ENCODE measurements around the gene SPTBN1.

SPTBN1 gene

DNA sequence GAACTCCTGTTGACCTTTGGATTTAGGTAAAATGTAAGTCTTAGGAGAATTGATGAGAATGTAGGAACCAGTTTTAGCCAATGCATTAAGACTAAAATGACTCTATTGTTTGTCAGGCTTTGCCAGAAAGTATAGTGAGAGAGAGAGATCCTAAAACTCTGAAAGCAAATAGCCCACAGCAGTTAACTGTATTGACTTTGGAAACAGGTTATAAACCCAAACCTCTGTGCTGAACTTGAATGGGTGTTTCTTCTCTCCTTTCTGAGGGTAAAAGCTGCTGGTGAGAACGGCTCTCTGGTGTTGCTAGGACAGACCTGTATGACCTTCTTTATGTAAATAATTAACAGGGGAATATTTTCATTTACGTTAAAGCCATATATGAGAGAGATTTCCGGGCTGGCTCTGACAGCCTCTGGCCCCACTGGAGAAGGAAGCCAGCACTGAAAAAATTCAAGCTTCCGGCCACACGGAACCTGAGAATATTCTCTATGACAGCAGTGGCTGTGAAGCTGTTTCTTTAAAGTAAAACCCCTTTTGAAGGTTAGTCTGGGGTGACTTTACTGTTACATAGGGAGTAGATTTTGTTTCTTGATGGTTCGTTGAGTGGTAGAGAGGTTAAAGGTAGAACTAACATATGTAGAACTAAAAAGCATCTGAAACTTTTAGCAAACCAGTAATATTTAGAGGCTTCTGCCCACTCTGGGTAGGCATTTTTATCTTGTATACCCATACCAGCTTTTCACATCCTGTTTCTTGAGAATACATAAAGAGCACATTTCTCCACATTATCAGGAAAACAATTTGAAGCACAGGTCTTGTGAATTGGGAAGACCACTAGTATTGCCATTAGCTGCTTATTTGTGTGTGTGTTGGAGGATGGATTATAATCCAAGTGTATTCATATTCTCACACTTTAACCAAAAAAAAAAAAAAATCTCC is 123.8 kb downstream of the SPTBN1 start:
- H3K4me3 ChIP-seq (ENCODE audit: low read length in 2 of 2), result no peak overlapping the region
- no peak overlapping the region for H2BK12ac ChIP-seq (ENCODE audit: low read length)
- H3K4ac ChIP-seq (ENCODE audit: low read length), result no peak overlapping the region
- DNase-seq (ENCODE audit: low spot score), result no peak
- H2BK5ac ChIP-seq (ENCODE audit: low read length), result no peak overlapping the region
- peaks cover 9 to 19% of the 10 kb centered on the region in 2 donors for H3K4me1 ChIP-seq (ENCODE audit: control insufficient read depth in 2 of 2, insufficient read depth in 1 of 2, low read depth in 1 of 2, low read length in 2 of 2)
- no peak overlapping the region for H2BK120ac ChIP-seq (ENCODE audit: low read depth, low read length)
- no peak overlapping the region for H4K91ac ChIP-seq (ENCODE audit: low read depth, low read length, poor library complexity)
- H3K27ac ChIP-seq (replicated peaks; ENCODE audit: low read length), result no peak overlapping the region
- no peak overlapping the region for H3K9ac ChIP-seq (ENCODE audit: low read depth, low read length, poor library complexity)
- no peak overlapping the region for H2BK15ac ChIP-seq (ENCODE audit: low read length)
- WGBS, 2 donors (ENCODE audit: extremely low coverage in 2 of 2, insufficient read length in 2 of 2, insufficient replicate concordance in 1 of 2), result no CpG with 5 or more reads among the region's 6 CpGs
- no peaks in the 10 kb centered on the region for H3K27me3 ChIP-seq (ENCODE audit: control insufficient read depth in 3 of 3, insufficient read depth in 3 of 3, low read depth in 1 of 3, low read length in 3 of 3)
- no peak overlapping the region for H2AK5ac ChIP-seq (ENCODE audit: low read depth, low read length)
- H3K36me3 ChIP-seq (replicated peaks in 1 of 2; ENCODE audit: control insufficient read depth in 2 of 2, insufficient read depth in 2 of 2, low read length in 2 of 2), result no peaks in the 10 kb centered on the region
- H4K8ac ChIP-seq (ENCODE audit: low read depth, low read length), result no peak overlapping the region
- no peak overlapping the region for H3K23ac ChIP-seq (ENCODE audit: low read depth, low read length, poor library complexity)
- H2AFZ ChIP-seq (ENCODE audit: low read length), result no peak overlapping the region
- no peak overlapping the region for H3K14ac ChIP-seq (ENCODE audit: low read length)
- no peaks in the 10 kb centered on the region for H3K79me1 ChIP-seq (ENCODE audit: low read depth, low read length)
- no peak overlapping the region for H3K18ac ChIP-seq (ENCODE audit: low read length)
- no peaks in the 10 kb centered on the region for H3K9me3 ChIP-seq (replicated peaks in 1 of 2; ENCODE audit: control insufficient read depth in 2 of 2, insufficient read depth in 1 of 2, low read depth in 1 of 2, low read length in 2 of 2)
- no peak overlapping the region for H3K4me2 ChIP-seq (ENCODE audit: insufficient read depth, low read length, poor library complexity, severe bottlenecking)

DNA sequence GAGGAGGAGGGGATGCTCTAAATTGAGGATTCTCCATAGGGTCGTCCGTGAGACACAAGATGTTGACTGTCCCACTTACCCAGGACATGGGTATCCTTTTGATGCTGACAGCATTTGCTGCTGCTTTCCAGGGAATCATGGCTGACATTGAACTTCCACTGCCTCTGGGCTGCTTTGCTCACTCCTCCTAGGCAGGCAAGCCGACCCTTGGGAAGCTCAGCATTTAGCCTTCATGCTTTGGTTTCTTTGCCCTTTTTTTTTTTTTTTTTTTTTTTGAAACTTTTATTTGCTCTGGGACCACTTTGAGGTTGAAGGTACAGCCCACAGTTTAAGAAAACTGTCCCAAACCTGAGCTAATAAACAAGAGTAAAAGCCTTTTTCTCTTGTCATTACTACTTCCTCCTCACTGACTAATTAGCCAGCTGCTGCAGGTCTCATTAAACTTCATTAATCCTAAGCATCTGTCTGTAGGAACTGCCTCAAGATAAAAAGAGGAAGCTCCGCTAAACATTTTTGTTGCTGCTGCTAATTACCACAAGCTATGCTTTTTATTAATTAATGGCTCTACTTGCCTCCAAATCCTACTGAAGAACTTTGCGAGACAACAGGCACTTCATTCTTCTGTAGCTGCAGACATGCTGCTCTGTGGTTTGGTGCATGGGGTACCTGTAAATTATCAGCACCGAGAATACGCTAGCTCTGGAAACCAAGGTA is 125.4 kb downstream of the SPTBN1 start:
- no peaks in the 10 kb centered on the region for H3K36me3 ChIP-seq (replicated peaks in 1 of 2; ENCODE audit: control insufficient read depth in 2 of 2, insufficient read depth in 2 of 2, low read length in 2 of 2)
- no peak overlapping the region for H3K18ac ChIP-seq (ENCODE audit: low read length)
- H3K4me2 ChIP-seq (ENCODE audit: insufficient read depth, low read length, poor library complexity, severe bottlenecking), result no peak overlapping the region
- H3K9me3 ChIP-seq (replicated peaks in 1 of 2; ENCODE audit: control insufficient read depth in 2 of 2, insufficient read depth in 1 of 2, low read depth in 1 of 2, low read length in 2 of 2), result no peaks in the 10 kb centered on the region
- no peak overlapping the region for H3K14ac ChIP-seq (ENCODE audit: low read length)
- no peak overlapping the region for H2BK12ac ChIP-seq (ENCODE audit: low read length)
- no peak for DNase-seq (ENCODE audit: low spot score)
- no peak overlapping the region for H3K23ac ChIP-seq (ENCODE audit: low read depth, low read length, poor library complexity)
- no peak overlapping the region for H2BK15ac ChIP-seq (ENCODE audit: low read length)
- no peak overlapping the region for H2BK5ac ChIP-seq (ENCODE audit: low read length)
- H2BK120ac ChIP-seq (ENCODE audit: low read depth, low read length), result no peak overlapping the region
- H3K4me3 ChIP-seq (ENCODE audit: low read length in 2 of 2), result no peak overlapping the region
- H3K9ac ChIP-seq (ENCODE audit: low read depth, low read length, poor library complexity), result no peak overlapping the region
- peaks cover 8 to 19% of the 10 kb centered on the region in 2 donors for H3K4me1 ChIP-seq (ENCODE audit: control insufficient read depth in 2 of 2, insufficient read depth in 1 of 2, low read depth in 1 of 2, low read length in 2 of 2)
- H2AK5ac ChIP-seq (ENCODE audit: low read depth, low read length), result no peak overlapping the region
- no peak overlapping the region for H3K4ac ChIP-seq (ENCODE audit: low read length)
- H3K79me1 ChIP-seq (ENCODE audit: low read depth, low read length), result no peaks in the 10 kb centered on the region
- WGBS, 2 donors (ENCODE audit: extremely low coverage in 2 of 2, insufficient read length in 2 of 2, insufficient replicate concordance in 1 of 2), result no CpG with 5 or more reads among the region's 7 CpGs
- H3K27me3 ChIP-seq (ENCODE audit: control insufficient read depth in 3 of 3, insufficient read depth in 3 of 3, low read depth in 1 of 3, low read length in 3 of 3), result no peaks in the 10 kb centered on the region
- no peak overlapping the region for H3K27ac ChIP-seq (replicated peaks; ENCODE audit: low read length)
- no peak overlapping the region for H4K8ac ChIP-seq (ENCODE audit: low read depth, low read length)
- no peak overlapping the region for H2AFZ ChIP-seq (ENCODE audit: low read length)
- H4K91ac ChIP-seq (ENCODE audit: low read depth, low read length, poor library complexity), result no peak overlapping the region

DNA sequence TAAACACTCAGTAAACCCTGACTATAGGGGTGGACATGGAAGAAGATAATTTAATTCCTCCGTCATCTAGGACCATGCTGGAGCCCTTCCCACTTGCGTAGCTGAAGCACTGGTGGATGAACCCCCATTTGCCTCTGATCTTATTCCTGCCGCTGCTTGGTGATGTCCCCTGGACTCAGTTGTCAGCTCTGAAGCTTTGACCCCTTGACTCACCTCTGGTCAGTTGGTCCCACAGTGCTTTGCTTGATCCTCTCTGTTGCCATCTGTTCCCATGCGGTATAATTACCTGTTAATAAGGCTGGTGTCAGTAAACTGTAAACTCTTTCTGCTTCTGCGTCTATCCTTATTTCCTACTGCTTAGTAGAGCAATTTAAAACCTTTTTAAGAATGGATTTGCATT is 126.9 kb downstream of the SPTBN1 start:
- Histone ChIP-seq H3K27me3 (ENCODE audit: control insufficient read depth in 3 of 3, insufficient read depth in 3 of 3, low read depth in 1 of 3, low read length in 3 of 3) (no peaks in the 10 kb centered on the region), H2AK5ac (ENCODE audit: low read depth, low read length) (no peak overlapping the region), H3K27ac (replicated peaks; ENCODE audit: low read length) (no peak overlapping the region), H3K18ac (ENCODE audit: low read length) (no peak overlapping the region), H3K4me1 (ENCODE audit: control insufficient read depth in 2 of 2, insufficient read depth in 1 of 2, low read depth in 1 of 2, low read length in 2 of 2) (peaks cover 8 to 14% of the 10 kb centered on the region in 2 donors), H3K14ac (ENCODE audit: low read length) (no peak overlapping the region), H3K4me3 (ENCODE audit: low read length in 2 of 2) (no peak overlapping the region), H2BK12ac (ENCODE audit: low read length) (no peak overlapping the region), H3K79me1 (ENCODE audit: low read depth, low read length) (no peaks in the 10 kb centered on the region), H3K23ac (ENCODE audit: low read depth, low read length, poor library complexity) (no peak overlapping the region), H2BK5ac (ENCODE audit: low read length) (no peak overlapping the region), H2BK120ac (ENCODE audit: low read depth, low read length) (no peak overlapping the region), H2BK15ac (ENCODE audit: low read length) (no peak overlapping the region), H3K9me3 (replicated peaks in 1 of 2; ENCODE audit: control insufficient read depth in 2 of 2, insufficient read depth in 1 of 2, low read depth in 1 of 2, low read length in 2 of 2) (no peaks in the 10 kb centered on the region), H4K8ac (ENCODE audit: low read depth, low read length) (no peak overlapping the region), H3K9ac (ENCODE audit: low read depth, low read length, poor library complexity) (no peak overlapping the region), H3K4me2 (ENCODE audit: insufficient read depth, low read length, poor library complexity, severe bottlenecking) (no peak overlapping the region), H2AFZ (ENCODE audit: low read length) (no peak overlapping the region), H4K91ac (ENCODE audit: low read depth, low read length, poor library complexity) (no peak overlapping the region), H3K36me3 (replicated peaks in 1 of 2; ENCODE audit: control insufficient read depth in 2 of 2, insufficient read depth in 2 of 2, low read length in 2 of 2) (no peaks in the 10 kb centered on the region), H3K4ac (ENCODE audit: low read length) (no peak overlapping the region)
- WGBS, 2 donors (ENCODE audit: extremely low coverage in 2 of 2, insufficient read length in 2 of 2, insufficient replicate concordance in 1 of 2), result no CpG with 5 or more reads among the region's 5 CpGs
- no peak for DNase-seq (ENCODE audit: low spot score)

DNA sequence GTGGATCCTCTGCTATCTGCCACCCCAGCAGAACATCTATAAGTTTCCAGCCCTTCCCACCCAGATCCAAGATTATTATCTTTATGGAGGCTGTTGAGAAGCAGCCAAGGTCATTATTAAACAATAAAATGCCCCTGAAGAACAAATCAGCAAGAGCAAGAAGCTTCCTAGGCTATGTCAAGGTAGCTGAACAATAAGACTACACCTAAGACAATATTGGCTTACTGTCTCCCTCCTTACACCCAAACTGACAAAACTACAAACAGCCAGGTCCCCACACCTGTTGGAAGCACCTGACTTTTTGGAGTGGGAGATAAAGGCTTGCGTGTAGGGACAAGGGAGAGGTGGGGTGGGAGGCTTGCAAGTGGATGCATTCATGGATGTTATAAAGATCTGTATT is 128.5 kb downstream of the SPTBN1 start:
- no peak overlapping the region for H2AFZ ChIP-seq (ENCODE audit: low read length)
- H3K36me3 ChIP-seq (replicated peaks in 1 of 2; ENCODE audit: control insufficient read depth in 2 of 2, insufficient read depth in 2 of 2, low read length in 2 of 2), result no peaks in the 10 kb centered on the region
- H3K4me1 ChIP-seq (ENCODE audit: control insufficient read depth in 2 of 2, insufficient read depth in 1 of 2, low read depth in 1 of 2, low read length in 2 of 2), result peaks cover 6 to 8% of the 10 kb centered on the region in 2 donors
- H3K18ac ChIP-seq (ENCODE audit: low read length), result no peak overlapping the region
- H2AK5ac ChIP-seq (ENCODE audit: low read depth, low read length), result no peak overlapping the region
- H3K27me3 ChIP-seq (ENCODE audit: control insufficient read depth in 3 of 3, insufficient read depth in 3 of 3, low read depth in 1 of 3, low read length in 3 of 3), result peaks cover 0 to 2% (median 0%) of the 10 kb centered on the region in 3 experiments
- DNase-seq (ENCODE audit: low spot score), result no peak
- H3K4me2 ChIP-seq (ENCODE audit: insufficient read depth, low read length, poor library complexity, severe bottlenecking), result no peak overlapping the region
- WGBS, 2 donors (ENCODE audit: extremely low coverage in 2 of 2, insufficient read length in 2 of 2, insufficient replicate concordance in 1 of 2), result no CpG with 5 or more reads among the region's 1 CpG
- H3K9me3 ChIP-seq (replicated peaks in 1 of 2; ENCODE audit: control insufficient read depth in 2 of 2, insufficient read depth in 1 of 2, low read depth in 1 of 2, low read length in 2 of 2), result no peaks in the 10 kb centered on the region
- no peak overlapping the region for H3K4me3 ChIP-seq (ENCODE audit: low read length in 2 of 2)
- H3K23ac ChIP-seq (ENCODE audit: low read depth, low read length, poor library complexity), result no peak overlapping the region
- no peak overlapping the region for H2BK120ac ChIP-seq (ENCODE audit: low read depth, low read length)
- H2BK12ac ChIP-seq (ENCODE audit: low read length), result no peak overlapping the region
- no peak overlapping the region for H3K14ac ChIP-seq (ENCODE audit: low read length)
- no peak overlapping the region for H4K91ac ChIP-seq (ENCODE audit: low read depth, low read length, poor library complexity)
- H2BK5ac ChIP-seq (ENCODE audit: low read length), result no peak overlapping the region
- no peak overlapping the region for H3K27ac ChIP-seq (replicated peaks; ENCODE audit: low read length)
- no peak overlapping the region for H4K8ac ChIP-seq (ENCODE audit: low read depth, low read length)
- H3K79me1 ChIP-seq (ENCODE audit: low read depth, low read length), result no peaks in the 10 kb centered on the region
- H3K9ac ChIP-seq (ENCODE audit: low read depth, low read length, poor library complexity), result no peak overlapping the region
- H3K4ac ChIP-seq (ENCODE audit: low read length), result no peak overlapping the region
- H2BK15ac ChIP-seq (ENCODE audit: low read length), result no peak overlapping the region
